GM19452 (cell line): ENCODE data around the gene FOXK1.

Source experiments
- ATAC-seq: cut with Tn5 transposase; IDR thresholded peaks from one replicate; pipeline ENCODE4 v1.9.1; 2021; ENCODE audit not compliant: unreplicated experiment

The FOXK1 gene

DNA sequence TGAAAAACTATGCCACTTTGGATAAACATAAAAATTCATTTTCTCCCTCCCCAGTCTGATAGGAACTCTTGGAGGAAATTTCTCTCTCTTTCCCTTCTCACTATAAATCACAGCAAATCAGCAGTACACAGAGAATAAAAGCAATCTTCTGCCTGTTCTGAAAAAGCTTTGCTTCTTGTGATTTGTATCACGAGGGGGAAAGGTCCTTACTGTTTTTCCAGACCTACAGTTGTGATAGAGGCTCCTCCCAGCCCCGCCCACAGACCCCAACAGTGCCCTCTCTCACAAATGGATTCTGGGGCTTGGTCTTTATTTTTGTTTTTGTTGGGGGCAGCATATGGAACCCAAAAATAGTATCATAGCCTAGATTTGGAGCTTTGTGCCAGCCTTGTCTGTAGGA lies 12.2 kb downstream of the FOXK1 start:
- no peak for ATAC-seq

DNA sequence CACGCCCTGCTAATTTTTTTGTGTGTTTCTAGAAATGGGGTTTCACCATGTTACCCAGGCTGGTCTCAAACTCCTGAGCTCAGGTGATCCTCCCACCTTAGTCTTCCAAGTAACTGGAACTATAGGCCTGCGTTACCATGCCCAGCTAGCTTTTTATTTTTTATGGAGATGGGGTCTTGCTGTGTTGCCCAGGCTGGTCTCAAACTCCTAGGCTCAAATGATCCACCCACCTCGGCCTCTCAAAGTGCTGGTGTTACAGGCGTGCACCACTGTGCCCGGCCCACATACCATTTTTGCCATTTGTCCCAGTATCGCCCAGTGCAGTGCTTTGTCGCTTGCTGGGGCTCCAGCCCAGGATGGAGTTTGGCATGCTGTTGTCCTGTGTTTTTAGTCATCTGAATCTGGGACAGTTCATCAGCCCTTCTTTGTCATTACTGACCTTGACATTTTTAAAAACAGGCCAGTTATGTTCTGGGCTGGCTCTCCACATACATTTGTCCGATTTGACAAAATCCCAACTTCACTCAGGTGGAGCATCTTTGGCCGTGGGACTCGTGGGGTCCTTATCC lies 16.7 kb downstream of the FOXK1 start:
- no peak for ATAC-seq

DNA sequence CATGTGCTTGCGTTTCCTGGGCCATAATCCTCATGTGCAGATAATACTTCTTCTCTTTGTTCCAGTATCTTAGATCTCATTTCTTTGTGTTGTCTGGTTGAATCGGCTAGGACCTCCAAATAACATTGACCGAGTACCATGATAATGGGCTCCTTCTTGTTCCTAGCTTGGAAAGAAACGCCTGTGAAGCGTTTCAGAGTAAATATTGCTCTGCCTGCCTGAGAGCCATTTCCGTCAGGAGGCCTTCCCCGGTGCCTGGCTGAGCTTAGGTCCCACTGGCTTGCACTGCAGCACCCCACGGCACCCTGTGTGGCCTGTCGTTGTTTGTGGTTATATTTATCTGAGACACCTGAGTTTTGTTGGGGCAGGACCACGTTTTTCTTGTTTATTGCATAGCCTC lies 17.7 kb downstream of the FOXK1 start:
- ATAC-seq, result no peak

DNA sequence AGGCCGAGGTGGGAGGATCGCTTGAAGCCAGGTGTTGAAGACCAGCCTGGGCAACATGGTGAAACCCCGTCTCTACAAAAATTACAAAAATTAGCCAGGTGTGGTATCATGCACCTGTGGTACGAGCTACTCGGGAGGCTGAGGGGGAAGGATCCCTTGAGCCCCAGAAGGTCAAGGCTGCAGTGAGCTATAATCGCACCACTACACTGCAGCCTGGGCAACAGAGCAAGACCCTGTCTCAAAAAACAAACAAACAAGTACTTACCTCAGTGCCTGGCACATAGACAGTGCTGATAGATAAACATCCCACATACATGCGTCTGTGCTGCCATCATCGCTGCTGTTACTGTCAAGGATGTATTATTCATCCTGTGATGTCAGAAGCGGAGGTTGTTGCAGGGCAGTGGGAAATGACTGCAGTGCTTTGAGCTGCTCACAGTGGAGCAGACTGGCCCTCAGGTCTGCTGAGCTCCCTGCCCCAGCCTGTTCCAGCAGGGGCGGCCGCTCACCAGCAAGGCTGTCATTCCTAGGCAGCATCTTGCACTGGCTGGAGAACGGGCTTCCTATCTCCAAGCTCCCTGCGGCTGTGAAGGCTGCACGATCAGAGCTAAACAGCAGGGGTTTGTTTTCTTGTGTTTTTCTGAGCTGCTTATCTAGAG lies 18.6 kb downstream of the FOXK1 start:
- no peak for ATAC-seq

DNA sequence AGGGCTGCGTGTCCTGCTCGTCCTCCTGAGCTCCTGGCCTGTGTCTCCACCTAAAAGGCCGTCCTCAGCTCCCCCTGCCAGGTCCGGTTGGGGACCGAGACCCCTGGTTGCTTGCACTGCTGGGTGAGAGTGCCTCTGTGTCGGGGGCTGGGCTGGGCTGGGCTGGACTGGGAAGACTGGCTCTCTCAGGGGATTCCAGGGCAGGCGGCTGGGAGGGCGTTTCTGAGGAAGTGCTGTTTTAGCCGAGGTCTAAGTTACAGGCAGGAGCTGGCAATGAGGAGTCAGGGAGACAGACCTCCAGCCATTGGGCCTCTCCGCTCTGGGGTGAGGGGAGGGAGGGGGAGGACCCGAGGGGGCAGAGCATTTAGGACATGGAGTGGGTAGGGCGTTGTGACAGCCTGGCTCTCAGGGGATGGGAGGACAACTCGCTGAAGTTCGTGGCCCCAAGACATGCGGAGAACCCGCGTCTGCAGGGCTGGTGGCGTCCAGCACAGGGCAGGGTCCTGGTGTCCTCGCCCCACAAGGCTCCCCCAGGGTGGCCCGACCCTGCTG lies 20.9 kb downstream of the FOXK1 start:
- no peak for ATAC-seq

DNA sequence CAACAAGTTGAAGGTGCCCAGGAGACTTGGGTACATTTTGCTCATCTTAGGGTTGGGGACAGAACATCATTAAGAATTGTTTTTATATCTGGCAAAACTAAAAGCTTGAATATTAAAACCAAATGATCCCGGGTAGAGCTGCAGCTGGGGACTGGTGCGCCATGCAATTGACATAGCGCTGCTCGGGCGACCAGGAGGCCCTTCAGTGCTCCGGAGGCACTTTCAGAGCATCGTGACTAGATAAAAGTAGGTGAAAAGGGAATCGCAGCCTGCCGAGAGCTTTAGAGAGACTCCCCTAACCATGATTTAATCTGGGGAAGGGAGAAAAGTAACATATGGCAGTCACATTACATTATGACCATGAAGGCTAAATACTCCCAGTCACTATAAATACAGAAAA lies 21.4 kb downstream of the FOXK1 start:
- no peak for ATAC-seq

DNA sequence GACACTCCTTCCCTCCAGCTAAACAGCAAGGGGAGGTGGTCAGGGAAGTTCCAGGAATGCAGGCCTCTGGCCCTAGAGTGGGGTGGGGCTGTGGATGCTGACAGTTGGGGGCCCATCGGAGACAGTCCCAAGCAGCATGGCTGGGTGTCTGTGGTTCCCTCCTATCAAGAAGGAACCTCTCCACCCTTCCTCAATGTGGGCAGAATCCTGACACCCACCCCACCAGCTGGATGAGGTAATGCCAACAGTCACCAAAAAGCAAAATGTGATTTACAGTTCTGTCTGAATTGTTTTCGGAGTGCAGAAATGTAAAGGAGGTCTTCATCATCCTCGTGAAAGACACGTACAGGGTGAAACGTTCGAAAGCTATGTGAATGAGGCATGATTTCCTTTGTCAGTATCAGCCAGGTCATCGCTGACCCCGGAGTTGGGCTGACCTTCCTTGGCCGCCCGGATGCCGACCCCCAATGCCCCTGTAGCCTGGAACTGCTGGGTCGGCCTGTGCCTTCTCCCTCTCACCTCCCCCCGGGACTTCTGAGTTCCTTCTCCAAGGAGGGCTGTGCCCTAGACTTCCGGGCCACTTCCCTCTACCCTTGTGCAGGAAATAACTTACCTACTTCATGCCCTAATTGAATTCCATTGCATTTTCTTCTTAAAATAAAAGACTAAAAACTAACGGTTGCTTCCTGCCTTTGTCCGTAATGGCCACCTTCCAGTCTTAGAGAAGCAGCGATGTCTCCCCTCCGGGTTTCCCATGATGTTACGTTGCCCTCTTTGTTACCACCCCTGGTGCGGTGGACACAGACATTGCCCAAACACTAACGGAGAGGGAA lies 24.5 kb downstream of the FOXK1 start:
- no peak for ATAC-seq

DNA sequence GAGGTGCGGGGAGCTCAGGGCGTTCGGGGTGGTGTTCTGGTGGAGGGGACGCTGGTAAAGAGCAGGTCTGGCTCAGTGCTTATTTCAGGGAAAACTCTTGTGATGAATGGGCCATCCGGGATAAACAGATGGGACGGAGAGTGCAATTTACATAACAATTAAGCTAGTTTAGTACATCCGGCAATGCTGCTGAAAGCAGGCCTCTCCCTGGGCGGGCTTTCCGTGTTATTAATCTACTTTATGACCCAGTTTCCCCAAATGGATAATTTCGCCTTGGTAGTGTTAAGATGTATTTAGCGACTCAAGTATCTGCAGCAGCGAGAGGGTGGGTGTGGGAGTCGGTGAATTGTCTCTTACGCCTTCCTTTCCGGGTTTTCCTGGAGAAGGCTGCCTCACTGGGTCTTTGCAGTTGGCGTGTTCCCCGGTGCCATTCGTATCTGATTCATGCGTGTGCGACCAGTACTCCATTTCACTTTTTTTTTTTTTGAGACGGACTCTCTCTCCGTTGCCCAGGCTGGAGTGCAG lies 25.2 kb downstream of the FOXK1 start:
- ATAC-seq, result no peak

DNA sequence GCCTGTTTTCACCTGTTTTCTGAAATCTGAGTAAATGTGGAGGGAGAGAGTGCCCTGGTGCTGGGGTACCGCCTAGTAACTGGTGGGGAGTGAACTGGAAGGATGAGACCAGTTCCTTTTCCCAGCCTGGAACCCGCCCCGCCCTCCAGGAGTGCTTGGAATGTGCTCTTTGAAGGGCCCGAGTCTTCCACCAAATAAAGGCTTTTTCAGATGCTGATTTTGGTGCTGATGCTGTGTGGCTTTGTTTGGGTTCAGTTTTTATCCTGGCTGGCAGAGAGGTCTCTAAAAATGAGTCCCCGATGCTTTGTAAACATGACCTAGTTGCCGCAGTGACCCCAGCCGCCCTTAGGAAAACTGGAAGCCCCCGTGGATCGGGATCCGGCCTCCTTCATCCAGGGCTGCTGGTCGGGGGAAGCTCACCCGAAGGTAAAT lies 25.9 kb downstream of the FOXK1 start:
- no peak for ATAC-seq

DNA sequence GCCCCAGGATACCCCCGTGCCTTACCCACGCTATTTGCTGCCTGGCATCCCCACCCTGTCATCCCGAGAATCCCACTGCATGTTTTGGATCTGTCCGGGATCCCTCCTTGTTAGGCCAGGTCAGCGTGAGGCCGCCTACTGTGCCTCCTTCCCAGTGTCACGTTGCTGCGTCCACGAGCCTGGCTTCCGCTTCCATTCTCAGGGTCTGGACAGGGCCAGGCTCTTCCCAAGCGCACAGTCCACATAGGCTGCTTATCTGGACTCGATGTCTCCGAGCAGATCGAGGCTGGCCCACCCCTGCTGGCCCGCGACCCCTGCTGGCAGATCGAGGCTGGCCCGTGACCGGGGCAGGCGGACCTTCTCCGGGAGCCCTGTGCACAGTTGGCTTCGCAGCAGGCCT lies 27.1 kb downstream of the FOXK1 start:
- no peak for ATAC-seq

DNA sequence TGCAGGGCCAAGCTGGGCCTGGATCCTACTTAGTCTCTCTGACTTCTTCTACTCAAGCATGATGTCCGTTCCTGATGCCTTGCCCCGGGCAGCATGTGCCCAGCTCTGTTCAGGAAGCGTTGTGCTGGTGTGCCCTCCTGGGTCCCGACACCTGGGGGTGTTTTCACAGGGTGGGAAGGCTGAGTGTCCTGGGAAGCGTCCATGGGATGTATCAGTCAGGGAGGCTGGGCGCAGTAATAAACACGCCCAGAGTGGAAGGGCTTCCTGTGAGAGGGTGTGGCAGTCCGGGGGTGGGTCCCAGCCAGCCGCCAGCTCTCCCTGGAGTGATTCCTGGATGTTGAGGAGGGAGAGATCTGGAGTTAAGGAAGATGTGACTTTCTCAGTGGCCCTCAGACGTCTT lies 29.0 kb downstream of the FOXK1 start:
- ATAC-seq, result no peak

DNA sequence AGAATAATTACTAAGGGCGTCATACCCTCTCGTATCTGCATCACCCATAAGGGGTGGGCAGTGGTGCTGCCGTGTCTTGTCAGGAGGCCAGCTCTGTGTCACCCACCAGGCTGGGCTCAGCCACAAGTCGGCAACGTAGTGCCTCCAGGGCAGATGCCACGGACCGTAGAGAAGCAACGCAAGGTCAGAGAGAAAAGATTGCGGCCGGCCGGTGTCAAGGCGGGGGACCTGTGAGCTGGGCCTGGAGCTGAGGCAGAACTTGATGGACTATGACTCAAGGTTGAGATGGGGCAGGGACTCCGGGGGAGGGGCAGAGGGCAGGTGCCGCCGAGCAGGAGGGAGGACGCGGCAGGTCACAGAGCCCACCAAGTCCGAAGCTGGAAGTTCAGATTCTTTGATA lies 29.5 kb downstream of the FOXK1 start:
- ATAC-seq, result no peak

DNA sequence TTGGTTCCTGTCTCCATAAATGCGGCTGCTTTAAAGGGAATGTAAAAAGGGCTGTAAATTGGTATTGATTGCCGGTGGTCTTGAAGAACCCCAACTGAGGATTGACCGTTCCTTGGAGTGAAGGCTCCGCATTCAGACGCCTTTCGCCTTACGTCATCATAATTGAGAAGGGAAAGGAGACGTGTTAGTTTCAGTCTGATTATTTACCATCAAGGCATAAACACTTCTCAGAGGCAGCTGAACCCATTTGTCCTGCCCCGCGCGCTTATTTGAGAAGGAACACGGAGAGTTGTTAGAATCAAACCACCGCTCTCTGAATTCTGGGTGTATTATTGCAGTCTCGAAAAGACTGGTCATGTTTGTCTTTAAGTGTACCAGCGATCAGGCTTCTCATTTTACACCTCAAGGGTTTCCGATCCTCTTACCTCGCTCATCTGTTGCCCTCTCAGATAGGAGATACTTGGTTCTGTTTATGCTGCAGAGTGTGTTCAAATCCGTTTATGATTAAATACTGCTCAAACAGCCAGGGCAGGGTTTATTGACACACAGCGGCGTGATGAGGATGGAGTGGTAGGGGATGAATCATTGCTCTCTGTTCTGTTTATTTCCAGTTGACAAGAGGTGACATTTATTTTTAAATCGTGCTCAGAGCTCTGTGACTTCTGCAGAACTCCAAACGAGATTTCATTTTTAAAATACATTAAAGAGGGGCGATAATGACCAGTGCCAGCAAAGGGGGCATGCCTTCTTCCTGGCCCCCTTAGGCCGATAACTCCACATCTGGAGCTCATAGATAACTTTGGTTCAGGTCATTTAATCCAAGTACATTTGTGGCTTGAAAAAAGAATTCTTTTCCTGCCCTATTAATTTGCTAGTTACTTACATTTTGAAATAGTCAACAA lies 30.4 kb downstream of the FOXK1 start:
- no peak for ATAC-seq

DNA sequence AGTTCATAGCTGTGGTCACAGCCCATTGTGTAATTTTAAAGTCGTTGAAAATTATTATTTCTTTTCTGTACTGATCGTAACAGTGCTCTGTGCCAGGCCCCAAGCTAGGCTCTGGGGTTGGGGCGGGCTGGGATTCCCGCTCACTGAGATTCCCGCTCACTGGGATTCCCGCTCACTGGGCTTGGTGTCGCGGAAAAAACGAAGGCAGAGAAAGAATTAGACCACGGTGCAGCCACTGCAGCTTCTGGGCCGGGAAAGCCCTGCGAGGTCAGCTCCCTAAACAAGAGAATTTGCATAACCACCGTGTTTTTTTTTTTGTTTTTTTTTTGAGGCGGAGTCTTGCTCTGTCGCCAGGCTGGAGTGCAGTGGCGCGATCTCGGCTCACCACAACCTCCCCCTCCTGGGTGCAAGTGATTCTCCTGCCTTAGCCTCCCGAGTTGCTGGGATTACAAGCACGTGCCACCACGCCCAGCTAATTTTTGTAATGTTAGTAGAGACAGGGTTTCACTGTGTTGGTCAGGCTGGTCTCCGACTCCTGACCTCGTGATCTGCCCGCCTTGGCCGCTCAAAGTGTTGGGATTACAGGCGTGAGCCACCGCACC lies 31.2 kb downstream of the FOXK1 start:
- no peak for ATAC-seq

DNA sequence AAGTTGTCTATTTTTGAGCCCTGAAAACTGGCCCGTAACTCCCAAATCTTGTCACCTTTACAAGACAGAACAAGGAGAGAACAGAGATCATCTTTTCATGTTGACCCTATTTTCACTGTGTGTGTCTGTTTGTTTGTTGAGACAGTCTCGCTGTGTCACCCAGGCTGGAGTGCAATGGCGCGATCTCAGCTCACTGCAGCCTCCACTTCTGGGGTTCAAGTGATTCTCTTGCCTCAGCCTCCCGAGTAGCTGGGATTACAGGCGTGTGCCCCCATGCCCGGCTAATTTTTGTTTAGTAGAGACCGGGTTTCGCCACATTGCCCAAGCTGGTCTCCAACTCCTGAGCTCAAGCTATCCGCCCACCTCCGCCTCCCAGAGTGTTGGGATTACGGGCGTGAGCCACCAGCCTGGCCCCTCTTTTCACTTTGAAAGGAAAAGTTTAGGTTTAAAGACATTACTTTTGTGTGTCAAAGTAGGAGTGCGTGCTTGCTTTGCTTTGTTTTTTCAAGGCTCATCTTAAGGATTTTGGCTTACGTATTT lies 32.1 kb downstream of the FOXK1 start:
- no peak for ATAC-seq

DNA sequence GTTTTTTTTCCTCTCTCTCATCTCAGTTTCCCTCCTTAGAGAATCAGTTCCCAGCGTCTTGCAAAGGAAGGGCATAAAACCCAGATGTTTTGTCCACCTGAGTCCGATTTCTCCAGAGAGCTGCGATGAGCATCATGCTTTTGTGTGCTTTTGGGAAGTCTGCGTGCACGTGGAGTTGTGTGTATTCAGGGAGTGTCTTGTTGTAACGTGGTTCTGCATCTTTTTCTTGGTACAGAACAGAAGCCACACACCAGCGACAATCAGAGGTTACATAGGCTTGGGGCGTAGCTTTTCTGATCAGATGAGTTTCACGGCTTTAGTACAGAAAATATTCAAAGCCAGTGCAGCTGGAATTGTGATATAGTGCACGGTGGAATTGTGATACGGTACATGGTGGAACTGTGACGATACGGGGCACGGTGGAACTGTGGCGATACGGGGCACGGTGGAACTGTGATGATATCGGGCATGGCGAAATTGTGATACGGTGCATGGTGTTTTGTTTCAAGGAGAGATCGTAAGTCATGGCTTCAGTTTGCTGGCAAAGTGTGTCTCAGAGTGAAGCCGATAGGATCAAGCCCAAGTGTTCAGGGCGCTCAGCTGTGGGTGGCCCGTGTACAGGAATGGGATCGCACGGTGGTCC lies 32.8 kb downstream of the FOXK1 start:
- ATAC-seq, result no peak

DNA sequence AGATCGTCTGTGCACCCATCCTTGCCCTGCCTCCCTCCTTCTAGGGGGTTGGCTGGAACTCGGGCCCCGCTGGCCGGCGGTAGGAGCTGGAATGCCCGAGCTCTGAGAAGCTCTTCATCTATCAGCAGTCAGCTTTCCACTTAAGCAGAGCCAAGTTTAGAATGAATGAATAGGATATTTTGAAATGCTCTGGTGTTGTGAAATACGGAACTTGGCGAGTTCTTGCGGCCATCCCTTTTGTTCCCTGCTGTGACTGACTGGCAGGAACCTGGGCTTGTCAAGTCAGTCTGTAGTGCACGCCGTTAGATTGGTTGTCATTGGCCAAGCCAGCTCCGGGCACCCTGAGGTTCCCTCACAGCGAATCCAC lies 33.3 kb downstream of the FOXK1 start:
- no peak for ATAC-seq

DNA sequence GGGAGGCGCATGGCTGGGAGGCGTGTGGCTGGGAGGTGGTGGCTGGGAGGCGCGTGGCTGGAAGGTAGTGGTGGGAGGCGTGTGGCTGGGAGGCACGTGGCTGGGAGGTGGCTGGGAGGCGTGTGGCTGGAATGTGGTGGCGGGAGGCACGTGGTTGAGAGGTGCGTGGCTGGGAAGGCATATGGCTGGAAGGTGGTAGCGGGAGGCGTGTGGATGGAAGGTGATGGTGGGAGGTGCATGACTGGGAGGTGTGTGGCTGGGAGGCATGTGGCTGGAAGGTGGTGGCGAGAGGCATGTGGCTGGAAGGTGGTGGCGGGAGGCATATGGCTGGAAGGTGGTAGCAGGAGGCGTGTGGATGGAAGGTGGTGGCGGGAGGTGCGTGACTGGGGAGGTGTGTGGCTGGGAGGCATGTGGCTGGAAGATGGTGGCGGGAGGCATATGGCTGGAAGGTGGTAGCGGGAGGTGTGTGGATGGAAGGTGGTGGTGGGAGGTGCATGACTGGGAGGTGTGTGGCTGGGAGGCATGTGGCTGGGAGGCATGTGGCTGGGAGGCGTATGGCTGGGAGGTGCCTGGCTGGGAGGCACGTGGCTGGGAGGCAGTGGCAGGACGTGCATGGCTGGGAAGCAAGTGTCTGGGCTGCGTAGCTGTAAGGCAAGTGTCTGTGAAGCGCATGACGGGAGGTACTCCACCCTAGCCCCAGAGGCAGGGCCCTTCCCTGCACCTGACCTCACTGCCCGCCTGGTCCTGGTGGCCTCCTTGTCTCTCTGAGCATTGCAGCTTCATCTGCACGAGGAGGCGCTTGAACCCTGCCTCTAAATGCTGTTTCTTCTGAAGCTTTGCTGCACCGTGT lies 35.1 kb downstream of the FOXK1 start:
- no peak for ATAC-seq

DNA sequence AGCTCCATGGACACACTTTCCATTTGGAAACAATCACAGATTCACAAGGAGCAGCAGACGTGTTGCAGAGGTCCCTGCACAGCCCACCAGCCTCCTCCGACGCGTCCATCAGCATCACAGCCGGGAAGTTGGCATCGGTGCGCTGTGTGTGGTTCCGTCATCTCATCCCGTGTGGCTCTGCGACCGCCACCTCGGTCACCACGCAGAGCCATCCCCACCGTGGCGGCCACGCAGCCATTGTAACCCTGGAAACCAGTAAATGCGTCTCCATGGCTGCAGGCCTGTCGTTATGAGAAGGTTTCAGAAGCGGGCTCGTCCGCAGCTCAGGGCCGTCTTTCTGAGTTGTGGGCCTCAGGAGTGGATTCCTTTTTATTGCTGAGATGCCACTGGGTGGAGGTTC lies 36.0 kb downstream of the FOXK1 start:
- ATAC-seq, result no peak
